GM12892 (cell line): ENCODE results near the gene AP3M1.

Source experiments
- POLR2A ChIP-seq: IDR thresholded peaks from 2 replicates; pipeline ENCODE4 v1.6.1; 2011; ENCODE audit warnings: low read depth, low read length, control low read depth
- POLR2AphosphoS5 ChIP-seq: IDR thresholded peaks from 2 replicates; pipeline ENCODE4 v1.6.1; 2011; ENCODE audit warnings: low read depth, low read length, control low read depth
- TAF1 ChIP-seq: IDR thresholded peaks from 2 replicates; pipeline ENCODE4 v1.6.1; 2011; ENCODE audit warnings: low read depth, mild to moderate bottlenecking, control low read depth, low read length, borderline replicate concordance

DNA sequence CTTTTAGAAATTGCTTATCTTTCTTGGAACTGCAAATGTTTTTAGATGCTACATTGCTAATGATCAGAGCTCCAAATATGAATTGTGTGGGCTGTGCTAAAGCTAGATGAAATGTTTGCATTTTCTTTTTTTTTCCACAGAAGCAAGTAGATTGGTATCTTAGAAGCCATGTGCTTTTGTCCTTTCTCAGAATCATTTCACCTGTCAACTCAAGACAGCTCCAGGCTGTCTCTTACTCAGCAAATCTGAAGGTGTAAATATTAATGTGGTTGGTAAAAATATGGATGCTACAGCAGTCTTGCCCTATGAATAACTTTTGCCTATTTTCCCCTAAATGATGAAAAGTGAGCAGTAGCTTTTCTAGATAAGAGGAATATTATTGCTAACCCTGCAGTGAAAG, 41.2 kb downstream of the AP3M1 start:
- TF ChIP-seq POLR2AphosphoS5, result no peak
- TF ChIP-seq POLR2A, result no peak
- no peak for TF ChIP-seq TAF1
